ENCODE measurements around the gene CCNYL1. TPM values are rescaled to one million over a fixed set of nuclear protein-coding genes. Genes with fewer than 3 reads are reported as not detected.
"Not testable (repeated sequence)": the region's sequence is repeated elsewhere in the genome, so short reads cannot be mapped to it uniquely, and the experiment has no call there.

The CCNYL1 gene
- total and polyA plus RNA-seq, 12 donors: 3.6 to 16.1 (median 9.1) TPM

- peak; percentile 6 to 46 (median 20) for ATAC-seq
- Histone ChIP-seq H3K4me3 (peak overlapping the region; percentile 75 to 98 (median 91)), H3K9me3 (no peaks in the 10 kb centered on the region), H3K36me3 (no peaks in the 10 kb centered on the region), H3K4me1 (peaks cover 2 to 28% (median 23%) of the 10 kb centered on the region in 9 donors), H3K27ac (peak overlapping the region; percentile 51 to 95 (median 91)), H3K27me3 (no peaks in the 10 kb centered on the region)
- peak; percentile 50 to 57 for DNase-seq
- WGBS, 2 donors: 1% methylated on average over 67 of the region's 67 CpGs
- no peak for TF ChIP-seq CTCF (IDR thresholded peaks at IDR 0.05)
- intact Hi-C loops (cut with DNase I): loop anchor here in 9 of 10 donors (1.0 to 10.0 kb wide), 8 partner anchors 85 to 947 kb away; partner anchors contain the start of genes METTL21A (in 7 of the 9), CREB1 (in 1 of the 9), FASTKD2 (in 1 of the 9) and MDH1B (in 1 of the 9)
Observed at GRCh38 chr2:207711750-207712530, 500 bp downstream of the CCNYL1 start.

GRCh38 chr2:207716056-207716455 is 4.6 kb downstream of the CCNYL1 start:
- DNase-seq (no peak), ATAC-seq (no peak)
- Histone ChIP-seq H3K4me3 (no peak overlapping the region), H3K36me3 (peaks cover 0 to 7% (median 0%) of the 10 kb centered on the region in 9 donors), H3K27me3 (no peaks in the 10 kb centered on the region), H3K27ac (no peak overlapping the region), H3K4me1 (peaks cover 0 to 23% (median 17%) of the 10 kb centered on the region in 9 donors), H3K9me3 (no peaks in the 10 kb centered on the region)
- TF ChIP-seq CTCF (IDR thresholded peaks at IDR 0.05): no peak
- WGBS, 2 donors: 91 to 93% methylated on average over 5 of the region's 5 CpGs
- intact Hi-C loops (cut with DNase I): loop anchor here in 5 of 10 donors (10.0 kb wide), 4 partner anchors 91 to 951 kb away; partner anchors contain the start of genes METTL21A (in 2 of the 5), CREB1 (in 1 of the 5), FASTKD2 (in 1 of the 5) and MDH1B (in 1 of the 5)

- ATAC-seq: no peak
- intact Hi-C loops (cut with DNase I): loop anchor here in 5 of 10 donors (10.0 kb wide), 4 partner anchors 94 to 954 kb away; partner anchors contain the start of genes METTL21A (in 2 of the 5), CREB1 (in 1 of the 5), FASTKD2 (in 1 of the 5) and MDH1B (in 1 of the 5)
- no peak for TF ChIP-seq CTCF (IDR thresholded peaks at IDR 0.05)
- DNase-seq: no peak
- WGBS, 2 donors: 80 to 83% methylated on average over 3 of the region's 3 CpGs
- Histone ChIP-seq H3K9me3 (no peaks in the 10 kb centered on the region), H3K27ac (no peak overlapping the region), H3K27me3 (no peaks in the 10 kb centered on the region), H3K4me3 (no peak overlapping the region), H3K4me1 (peaks cover 0 to 18% (median 4%) of the 10 kb centered on the region in 9 donors), H3K36me3 (peaks cover 0 to 7% (median 0%) of the 10 kb centered on the region in 9 donors)
Observed at GRCh38 chr2:207718521-207718920, 7.1 kb downstream of the CCNYL1 start.

GRCh38 chr2:207719008-207719407 is 7.6 kb downstream of the CCNYL1 start:
- no peak for ATAC-seq

GRCh38 chr2:207719655-207720054 is 8.2 kb downstream of the CCNYL1 start:
- H3K36me3 ChIP-seq, H3K27ac ChIP-seq, DNase-seq, ATAC-seq, H3K27me3 ChIP-seq, H3K4me3 ChIP-seq, H3K9me3 ChIP-seq: not testable (repeated sequence)
- H3K4me1 ChIP-seq: peaks cover 0 to 13% (median 0%) of the 10 kb centered on the region in 9 donors
- intact Hi-C loops (cut with DNase I): loop anchor here in 5 of 10 donors (10.0 kb wide), 5 partner anchors 85 to 955 kb away; partner anchors contain the start of genes METTL21A (in 2 of the 5), CREB1 (in 1 of the 5), FASTKD2 (in 1 of the 5) and MDH1B (in 1 of the 5)
- WGBS, 2 donors: 99 to 100% methylated on average over 2 of the region's 2 CpGs

More at GRCh38 chr2:207719008-207719407, 7.6 kb downstream of the CCNYL1 start:
- no peak for TF ChIP-seq CTCF (IDR thresholded peaks at IDR 0.05)
- Histone ChIP-seq H3K27ac (no peak overlapping the region), H3K27me3 (no peaks in the 10 kb centered on the region), H3K4me1 (peaks cover 0 to 13% (median 0%) of the 10 kb centered on the region in 9 donors), H3K4me3 (no peak overlapping the region), H3K36me3 (peaks cover 0 to 7% (median 0%) of the 10 kb centered on the region in 9 donors), H3K9me3 (no peaks in the 10 kb centered on the region)
- no peak for DNase-seq
- 94 to 100% methylated on average over 1 of the region's 1 CpG for whole genome bisulfite sequencing, 2 donors
- intact Hi-C loops (cut with DNase I): loop anchor here in 5 of 10 donors (10.0 kb wide), 4 partner anchors 94 to 954 kb away; partner anchors contain the start of genes METTL21A (in 2 of the 5), CREB1 (in 1 of the 5), FASTKD2 (in 1 of the 5) and MDH1B (in 1 of the 5)
